ENCODE measurements around the gene NUDT5.

DNA sequence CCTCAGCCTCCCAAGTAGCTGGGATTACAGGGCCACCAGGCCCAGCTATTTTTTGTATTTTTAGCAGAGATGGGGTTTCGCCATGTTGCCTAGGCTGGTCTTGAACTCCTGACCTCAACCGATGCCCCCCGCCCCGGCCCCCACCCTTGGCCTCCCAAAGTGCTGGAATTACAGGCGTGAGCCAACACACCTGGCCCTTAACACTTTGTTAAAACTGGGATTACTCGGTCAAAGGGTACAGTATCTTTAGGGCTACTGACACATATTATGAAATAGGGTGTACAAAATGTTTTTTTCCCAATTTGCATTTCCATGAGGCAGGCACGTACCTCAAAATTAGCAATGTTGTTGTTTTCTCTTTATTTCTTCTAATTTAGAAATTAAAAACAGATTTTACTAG, 11.5 kb downstream of the NUDT5 start:
- TF ChIP-seq CTCF (IDR thresholded peaks at IDR 0.05) (no peak), POLR2A (IDR thresholded peaks at IDR 0.05) (no peak)

Measured in lower leg skin (tissue), 3 donors.